Breast epithelium (tissue), 4 donors: ENCODE data around the gene TSEN34. TPM values are rescaled to one million over a fixed set of nuclear protein-coding genes. Genes with fewer than 3 reads are reported as not detected.
"Not testable (repeated sequence)": the region's sequence is repeated elsewhere in the genome, so short reads cannot be mapped to it uniquely, and the experiment has no call there.

ENCODE experiments used
- DNase-seq, 2 donors: peaks; one replicate each; pipeline ENCODE4 v3.0.0-alpha.2; 2019; ENCODE audit warnings: low spot score in 2 of 2
- H3K27ac ChIP-seq, 2 donors: fragments of 200-600 bp; sonication (generic) in 1 of 2; one replicate each; pipeline ENCODE4 v1.5.1; 2016 to 2019; ENCODE audit warnings: mild to moderate bottlenecking in 1 of 2
- H3K27me3 ChIP-seq, 2 donors: fragments of 200-600 bp; sonication (generic) in 1 of 2; one replicate each; pipeline versions ENCODE4 v1.5.1 to v1.6.0; 2017 to 2019; ENCODE audit warnings: control low read depth in 1 of 2, mild to moderate bottlenecking in 1 of 2
- H3K36me3 ChIP-seq: fragments of 200-600 bp; one replicate; pipeline ENCODE4 v1.5.1; 2019
- H3K4me1 ChIP-seq, 2 donors: fragments of 200-600 bp; sonication (generic); one replicate each; pipeline ENCODE4 v1.5.1; 2016 to 2019; ENCODE audit warnings: control low read depth in 1 of 2
- H3K4me3 ChIP-seq, 3 donors: fragments of 200-600 bp; sonication (generic); 1 replicate in 2 of 3; 2 replicates in 1 of 3; pipeline ENCODE4 v1.5.1; 2016 to 2019; ENCODE audit warnings: mild to moderate bottlenecking in 3 of 3, moderate library complexity in 2 of 3
- H3K9me3 ChIP-seq, 2 donors: fragments of 200-600 bp; sonication (generic) in 1 of 2; one replicate each; pipeline ENCODE4 v1.5.1; 2016 to 2019; ENCODE audit warnings: control low read depth in 1 of 2
- POLR2A ChIP-seq: fragments of 450-650 bp; IDR thresholded peaks from one replicate; pipeline ENCODE4 v1.6.1; 2016; ENCODE audit warnings: antibody characterized with exemption, mild to moderate bottlenecking, moderate library complexity
- POLR2AphosphoS5 ChIP-seq, 3 donors: sonication (generic); formaldehyde crosslinking; IDR thresholded peaks; one replicate each; pipeline ENCODE4 v1.6.1; 2017; ENCODE audit warnings: antibody characterized with exemption in 3 of 3
- intact Hi-C: fragments of 100-400 bp; cut with DNase I; formaldehyde crosslinking; loops from one replicate; pipeline ENCODE4 v1.15.1; 2023; ENCODE audit warnings: low total_unique reads
- total RNA-seq, 3 donors: library from RNA; depleted of rRNA; stranded (reverse); fragments of >200 nt; gene quantifications; one replicate each; pipeline ENCODE4 v1.1.0, GENCODE V29; 2016
- TF ChIP-seq, protein P1 (sequence below), 3 donors: fragments of 450-650 bp; IDR thresholded peaks; one replicate each; pipeline ENCODE4 v1.5.1; 2016 to 2017; ENCODE audit warnings: antibody characterized with exemption in 3 of 3, mild to moderate bottlenecking in 3 of 3, moderate library complexity in 3 of 3

The TSEN34 gene
- total RNA-seq, 3 donors from 2014 or later: 59.5 to 80.3 (median 74.4) TPM

DNA sequence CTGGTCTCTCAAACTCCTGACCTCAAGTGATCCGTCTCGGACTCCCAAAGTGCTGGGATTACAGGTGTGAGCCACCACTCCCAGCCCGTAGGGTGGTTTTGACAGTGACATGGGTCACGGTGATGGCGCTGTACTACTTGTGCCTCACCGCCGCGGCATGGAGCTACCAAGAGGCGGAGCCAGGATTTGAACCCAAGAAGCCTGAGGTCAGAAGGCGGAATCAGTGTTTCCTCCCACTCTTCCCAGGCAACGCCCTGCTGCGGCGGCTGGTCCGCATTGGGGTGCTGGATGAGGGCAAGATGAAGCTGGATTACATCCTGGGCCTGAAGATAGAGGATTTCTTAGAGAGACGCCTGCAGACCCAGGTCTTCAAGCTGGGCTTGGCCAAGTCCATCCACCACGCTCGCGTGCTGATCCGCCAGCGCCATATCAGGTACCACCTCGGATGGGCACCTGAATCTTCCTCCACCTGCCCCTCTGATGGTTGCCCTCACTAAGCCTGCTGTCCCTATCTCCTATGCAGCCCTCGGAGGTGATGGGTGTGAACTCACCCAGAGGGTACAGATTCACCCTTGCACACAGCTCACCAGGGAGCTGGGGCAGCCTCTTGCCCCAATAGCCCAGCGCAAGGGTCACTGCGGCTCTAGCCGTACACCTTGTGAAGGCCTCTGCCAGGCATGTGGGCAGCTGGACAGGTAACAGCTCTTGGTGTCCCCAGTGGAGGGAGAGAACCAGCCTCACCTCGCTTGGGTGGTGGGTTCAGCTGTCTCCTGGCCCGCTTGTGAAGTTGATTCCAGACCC lies 15.1 kb downstream of the TSEN34 start:
- no peak for DNase-seq
- H3K27ac ChIP-seq: peak overlapping the region; percentile 36 to 96
- H3K36me3 ChIP-seq: peaks cover 4% of the 10 kb centered on the region

DNA sequence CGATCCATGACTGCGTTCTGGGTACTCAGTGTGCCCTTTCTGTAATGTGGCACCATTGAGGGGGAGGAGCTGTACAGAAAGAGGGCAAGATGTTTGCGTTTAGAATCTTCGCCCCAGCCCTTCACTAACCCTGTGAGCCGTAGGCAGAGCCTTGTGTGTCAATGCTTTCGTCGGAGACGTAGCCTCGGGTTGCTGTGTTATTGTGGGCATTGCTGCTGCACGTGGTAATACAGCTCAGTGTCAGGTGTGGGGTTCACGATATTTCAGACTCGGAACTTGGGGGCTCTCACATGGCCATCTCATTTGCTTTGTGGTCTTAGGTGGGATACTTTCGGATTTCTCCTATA lies 15.7 kb downstream of the TSEN34 start:
- H3K27ac ChIP-seq: peak overlapping the region; percentile 36 to 96
- no peak for DNase-seq
- peaks cover 4% of the 10 kb centered on the region for H3K36me3 ChIP-seq
- intact Hi-C loops: no loop called here
- H3K27me3 ChIP-seq: no peaks in the 10 kb centered on the region
- TF ChIP-seq, protein P1, sequence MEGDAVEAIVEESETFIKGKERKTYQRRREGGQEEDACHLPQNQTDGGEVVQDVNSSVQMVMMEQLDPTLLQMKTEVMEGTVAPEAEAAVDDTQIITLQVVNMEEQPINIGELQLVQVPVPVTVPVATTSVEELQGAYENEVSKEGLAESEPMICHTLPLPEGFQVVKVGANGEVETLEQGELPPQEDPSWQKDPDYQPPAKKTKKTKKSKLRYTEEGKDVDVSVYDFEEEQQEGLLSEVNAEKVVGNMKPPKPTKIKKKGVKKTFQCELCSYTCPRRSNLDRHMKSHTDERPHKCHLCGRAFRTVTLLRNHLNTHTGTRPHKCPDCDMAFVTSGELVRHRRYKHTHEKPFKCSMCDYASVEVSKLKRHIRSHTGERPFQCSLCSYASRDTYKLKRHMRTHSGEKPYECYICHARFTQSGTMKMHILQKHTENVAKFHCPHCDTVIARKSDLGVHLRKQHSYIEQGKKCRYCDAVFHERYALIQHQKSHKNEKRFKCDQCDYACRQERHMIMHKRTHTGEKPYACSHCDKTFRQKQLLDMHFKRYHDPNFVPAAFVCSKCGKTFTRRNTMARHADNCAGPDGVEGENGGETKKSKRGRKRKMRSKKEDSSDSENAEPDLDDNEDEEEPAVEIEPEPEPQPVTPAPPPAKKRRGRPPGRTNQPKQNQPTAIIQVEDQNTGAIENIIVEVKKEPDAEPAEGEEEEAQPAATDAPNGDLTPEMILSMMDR (IDR thresholded peaks at IDR 0.05): no peak
- no peak for TF ChIP-seq POLR2A
- TF ChIP-seq POLR2AphosphoS5 (IDR thresholded peaks at IDR 0.05): no peak
- no peaks in the 10 kb centered on the region for H3K9me3 ChIP-seq
- peak overlapping the region in 1 of 3 donors; percentile 45 for H3K4me3 ChIP-seq
- peaks cover 9 to 18% of the 10 kb centered on the region in 2 donors for H3K4me1 ChIP-seq

More for the DNA sequence above, 15.1 kb downstream of the TSEN34 start:
- no peaks in the 10 kb centered on the region for H3K9me3 ChIP-seq
- intact Hi-C loops: no loop called here
- no peaks in the 10 kb centered on the region for H3K27me3 ChIP-seq
- peak overlapping the region in 1 of 3 donors; percentile 45 for H3K4me3 ChIP-seq
- H3K4me1 ChIP-seq: peaks cover 13 to 18% of the 10 kb centered on the region in 2 donors
- TF ChIP-seq, protein P1 (IDR thresholded peaks at IDR 0.05): no peak
- TF ChIP-seq POLR2A: no peak
- no peak for TF ChIP-seq POLR2AphosphoS5 (IDR thresholded peaks at IDR 0.05)

DNA sequence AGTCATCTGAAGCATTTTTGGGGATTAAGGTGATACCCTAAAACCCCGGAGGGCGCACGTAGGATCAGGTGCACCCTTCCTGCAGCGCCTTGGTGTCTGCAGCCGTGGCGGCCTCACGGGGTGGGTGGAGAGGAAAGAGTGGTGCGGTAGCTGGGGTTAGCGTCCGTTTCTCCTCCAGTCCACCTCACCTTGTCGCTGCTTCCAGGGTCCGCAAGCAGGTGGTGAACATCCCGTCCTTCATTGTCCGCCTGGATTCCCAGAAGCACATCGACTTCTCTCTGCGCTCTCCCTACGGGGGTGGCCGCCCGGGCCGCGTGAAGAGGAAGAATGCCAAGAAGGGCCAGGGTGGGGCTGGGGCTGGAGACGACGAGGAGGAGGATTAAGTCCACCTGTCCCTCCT lies 16.1 kb downstream of the TSEN34 start:
- H3K36me3 ChIP-seq, H3K9me3 ChIP-seq, H3K27me3 ChIP-seq, DNase-seq, intact Hi-C loops: not testable (repeated sequence)
- Histone ChIP-seq H3K4me1 (peaks cover 5 to 18% of the 10 kb centered on the region in 2 donors), H3K4me3 (peak overlapping the region in 1 of 3 donors; percentile 45), H3K27ac (peak overlapping the region; percentile 73 to 96)

DNA sequence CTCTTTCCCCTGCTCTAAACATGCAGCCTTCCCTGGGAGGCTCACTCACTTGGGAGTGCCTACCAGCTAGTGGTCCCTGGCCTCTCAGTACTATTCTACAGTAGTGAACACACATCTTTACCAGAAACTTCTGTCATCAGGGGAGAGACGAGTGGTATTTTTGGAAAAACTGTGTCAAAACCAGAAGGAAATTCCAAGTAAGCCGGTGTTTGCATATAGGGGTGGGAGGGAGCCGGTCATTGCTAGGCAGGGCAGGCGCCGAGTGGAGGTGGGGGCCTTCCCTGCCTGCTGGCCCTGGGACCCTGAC lies 16.5 kb downstream of the TSEN34 start:
- no peaks in the 10 kb centered on the region for H3K9me3 ChIP-seq
- peak overlapping the region; percentile 73 to 96 for H3K27ac ChIP-seq
- peaks cover 4% of the 10 kb centered on the region for H3K36me3 ChIP-seq
- no peak for DNase-seq
- peak overlapping the region in 1 of 3 donors; percentile 45 for H3K4me3 ChIP-seq
- TF ChIP-seq, protein P1 (IDR thresholded peaks at IDR 0.05): no peak
- no peak for TF ChIP-seq POLR2AphosphoS5 (IDR thresholded peaks at IDR 0.05)
- no peak for TF ChIP-seq POLR2A
- intact Hi-C loops: no loop called here
- no peaks in the 10 kb centered on the region for H3K27me3 ChIP-seq
- peaks cover under 1 to 18% of the 10 kb centered on the region in 2 donors for H3K4me1 ChIP-seq

DNA sequence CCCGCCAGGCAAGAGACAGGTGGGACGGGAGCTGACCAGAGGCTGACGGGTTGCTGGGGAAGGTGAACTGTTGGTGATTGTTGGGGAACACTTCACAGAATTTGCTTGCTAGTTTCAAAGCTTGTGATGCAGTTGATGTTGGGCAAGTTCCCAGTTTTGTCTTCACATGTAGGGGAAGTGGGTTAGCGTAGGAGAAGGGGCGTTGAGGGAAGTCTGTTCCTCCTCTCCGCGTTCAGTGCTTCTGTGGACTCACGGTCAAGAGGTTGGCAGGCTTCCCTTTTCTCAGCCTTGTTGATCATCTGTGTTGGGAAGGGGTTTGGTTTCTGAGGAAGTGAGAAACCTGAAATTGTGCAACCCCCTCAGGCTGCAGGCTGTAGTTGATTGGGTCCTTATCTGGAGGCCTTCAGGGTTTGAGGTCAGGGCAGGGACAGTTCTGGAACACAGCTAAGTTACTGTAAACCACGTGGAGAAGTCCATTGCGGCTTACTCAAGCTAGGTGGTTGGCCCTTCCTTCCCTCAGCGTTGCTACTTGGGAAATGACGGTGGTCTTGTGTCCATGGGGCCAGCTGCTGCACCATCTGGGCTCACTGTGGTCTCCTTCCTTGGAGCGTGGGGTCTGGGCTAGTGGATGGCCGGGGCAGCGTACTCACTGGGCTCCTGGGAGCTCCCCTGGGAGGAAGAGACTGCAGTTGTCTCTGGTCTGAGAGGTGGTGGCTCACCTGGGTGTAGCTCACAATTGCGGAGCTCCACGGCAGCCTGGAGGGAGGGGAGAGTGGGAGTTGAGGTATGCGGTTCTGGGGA lies 17.1 kb downstream of the TSEN34 start:
- H3K9me3 ChIP-seq: no peaks in the 10 kb centered on the region
- TF ChIP-seq, protein P1 (IDR thresholded peaks at IDR 0.05): no peak
- peak; percentile 36 to 77 (median 62) for TF ChIP-seq POLR2AphosphoS5 (IDR thresholded peaks at IDR 0.05)
- no peaks in the 10 kb centered on the region for H3K27me3 ChIP-seq
- intact Hi-C loops: loop anchor here (1.0 kb wide), 1 partner anchor 25 kb away; no protein-coding TSS in a partner anchor
- H3K4me1 ChIP-seq: peaks cover 0 to 18% of the 10 kb centered on the region in 2 donors
- peaks cover 4% of the 10 kb centered on the region for H3K36me3 ChIP-seq
- peak overlapping the region; percentile 73 to 96 for H3K27ac ChIP-seq
- peak in 1 of 2 donors; percentile 62 for DNase-seq
- H3K4me3 ChIP-seq: peak overlapping the region in 1 of 3 donors; percentile 45
